HepG2 (cell line): ENCODE results near the gene SEC24A. TPM values are rescaled to one million over a fixed set of nuclear protein-coding genes. Genes with fewer than 3 reads are reported as not detected.

ENCODE experiments used
- CHD2 ChIP-seq: IDR thresholded peaks from 2 replicates; pipeline ENCODE4 v1.6.1; 2011; ENCODE audit warnings: low read depth, low read length, improper control_type of control experiment
- CREM ChIP-seq, 2 experiments: sonication (generic) in 1 of 2; formaldehyde crosslinking in 1 of 2; IDR thresholded peaks; 2 replicates each; pipeline versions ENCODE4 v1.4.0 to v1.6.1; 2016 to 2020; ENCODE audit warnings: antibody characterized with exemption in 1 of 2, mild to moderate bottlenecking in 1 of 2, missing genetic modification reagents in 1 of 2
- DMAP1 ChIP-seq: IDR thresholded peaks from 2 replicates; pipeline ENCODE4 v1.6.1; 2016
- FOXJ3 ChIP-seq: sonication (generic); formaldehyde crosslinking; IDR thresholded peaks from 2 replicates; pipeline ENCODE4 v1.4.0; 2020; ENCODE audit warnings: missing genetic modification reagents, mild to moderate bottlenecking, borderline replicate concordance
- FOXO1 ChIP-seq: sonication (generic); formaldehyde crosslinking; IDR thresholded peaks from 2 replicates; pipeline ENCODE4 v1.4.0; 2020; ENCODE audit warnings: missing genetic modification reagents
- MXD1 ChIP-seq: sonication (generic); formaldehyde crosslinking; IDR thresholded peaks from 2 replicates; pipeline ENCODE4 v1.4.0; 2020; ENCODE audit warnings: mild to moderate bottlenecking, missing genetic modification reagents
- NR0B2 ChIP-seq: sonication (generic); formaldehyde crosslinking; IDR thresholded peaks from 2 replicates; pipeline ENCODE4 v1.4.0; 2020; ENCODE audit warnings: mild to moderate bottlenecking, missing genetic modification reagents
- POLR2AphosphoS5 ChIP-seq: IDR thresholded peaks from 2 replicates; pipeline ENCODE4 v1.6.1; 2012; ENCODE audit warnings: low read depth, low read length
- REXO4 ChIP-seq: sonication (generic); formaldehyde crosslinking; IDR thresholded peaks from 2 replicates; pipeline ENCODE4 v1.8.0; 2022; ENCODE audit warnings: missing genetic modification reagents, mild to moderate bottlenecking, borderline replicate concordance
- SCMH1 ChIP-seq: sonication (generic); formaldehyde crosslinking; IDR thresholded peaks from 2 replicates; pipeline ENCODE4 v1.9.0; 2021; ENCODE audit warnings: missing genetic modification reagents, mild to moderate bottlenecking, borderline replicate concordance
- SRSF1 ChIP-seq: fragments of 200-400 bp; formaldehyde crosslinking; optimal IDR thresholded peaks from 2 replicates; pipeline ENCODE3; 2017; ENCODE audit warnings: mild to moderate bottlenecking, low read depth, low read length, moderate library complexity
- ZBED4 ChIP-seq: sonication (generic); formaldehyde crosslinking; IDR thresholded peaks from 2 replicates; pipeline ENCODE4 v1.4.0; 2020; ENCODE audit warnings: missing genetic modification reagents, borderline replicate concordance
- ZBTB3 ChIP-seq: sonication (generic); formaldehyde crosslinking; IDR thresholded peaks from 2 replicates; pipeline ENCODE4 v1.4.0; 2020; ENCODE audit warnings: low read depth, mild to moderate bottlenecking, moderate library complexity, missing genetic modification reagents, borderline replicate concordance
- ZFAT ChIP-seq: sonication (generic); formaldehyde crosslinking; conservative IDR thresholded peaks from 2 replicates; pipeline ENCODE4 v1.8.1; 2023; ENCODE audit warnings: missing genetic modification reagents, inconsistent platforms
- ZNF263 ChIP-seq: sonication (generic); formaldehyde crosslinking; IDR thresholded peaks from 2 replicates; pipeline ENCODE4 v1.4.0; 2020; ENCODE audit warnings: missing genetic modification reagents
- ZNF512B ChIP-seq: sonication (generic); formaldehyde crosslinking; IDR thresholded peaks from 2 replicates; pipeline ENCODE4 v1.5.1; 2020; ENCODE audit warnings: missing genetic modification reagents, mild to moderate bottlenecking, borderline replicate concordance
- ZNF720 ChIP-seq: sonication (generic); formaldehyde crosslinking; IDR thresholded peaks from 2 replicates; pipeline ENCODE4 v1.4.0; 2020; ENCODE audit warnings: missing genetic modification reagents
- ZNF776 ChIP-seq: sonication (generic); formaldehyde crosslinking; IDR thresholded peaks from 2 replicates; pipeline ENCODE4 v1.4.0; 2020; ENCODE audit warnings: mild to moderate bottlenecking, missing genetic modification reagents
- ZNF781 ChIP-seq: sonication (generic); formaldehyde crosslinking; IDR thresholded peaks from 2 replicates; pipeline ENCODE4 v1.5.1; 2020; ENCODE audit warnings: borderline replicate concordance, mild to moderate bottlenecking, missing genetic modification reagents; ENCODE audit errors: not compliant biosample characterization
- polyA plus RNA-seq, 8 experiments: library from polyadenylated mRNA; depleted of rRNA in 3 of 8; stranded (reverse) in 7 of 8; unstranded in 1 of 8; fragments of >200 nt; fragmentation: Illumina TruSeq in 4 of 8; extraction: Trizol in 4 of 8; gene quantifications; 2 replicates each; pipeline versions ENCODE4 v1.2.1 to v1.2.3, GENCODE V29; 2011 to 2016; ENCODE audit warnings: low read depth in 4 of 8, missing spikeins in 1 of 8, mixed read lengths in 1 of 8; ENCODE audit not compliant: insufficient read depth in 1 of 8
- total RNA-seq, 5 experiments: library from RNA; depleted of rRNA; stranded (reverse); fragments of >200 nt; fragmentation: Illumina TruSeq; extraction: Trizol; gene quantifications; 2 replicates each; pipeline ENCODE4 v1.2.3, GENCODE V29; 2016; ENCODE audit warnings: low read depth in 1 of 5

SEC24A gene
- total and polyA plus RNA-seq, 2 of the 13 experiments (the other 11 are each of a cell fraction or from before 2014, with no cell fraction given), result 30.5 to 56.8 TPM

GRCh38 chr5:134648425-134649162, at the start of gene SEC24A (continued):
- TF ChIP-seq ZNF512B, result no peak
- TF ChIP-seq ZBED4 (CRISPR knock-in tag), result peak; percentile 64
- TF ChIP-seq MXD1 (CRISPR knock-in tag), result peak; percentile 75
- TF ChIP-seq SCMH1 (CRISPR knock-in tag), result no peak
- 0 out of 2 replicates have a peak, but pooled peaks have one; percentile 55 for TF ChIP-seq ZNF720 (CRISPR knock-in tag)
- TF ChIP-seq CREM (IDR thresholded peaks at IDR 0.05), result peak; percentile 71
- no peak for TF ChIP-seq CREM (CRISPR knock-in tag; IDR thresholded peaks at IDR 0.05)
- TF ChIP-seq REXO4 (CRISPR knock-in tag), result no peak; the same call in 1 of the 2 replicates
- TF ChIP-seq ZNF263 (CRISPR knock-in tag), result peak; percentile 13
- TF ChIP-seq SRSF1, result no peak
- no peak for TF ChIP-seq ZFAT (CRISPR knock-in tag)
- peak; percentile 69 for TF ChIP-seq ZNF781
- peak; percentile 77; the same call in 1 of the 2 replicates for TF ChIP-seq ZNF776 (CRISPR knock-in tag)
- peak; percentile 65; the same call in 1 of the 2 replicates for TF ChIP-seq FOXO1 (CRISPR knock-in tag)
- TF ChIP-seq ZBTB3, result 0 out of 2 replicates have a peak, but pooled peaks have one; percentile 29
- peak; percentile 94 for TF ChIP-seq NR0B2 (CRISPR knock-in tag)
- TF ChIP-seq CHD2, result peak; percentile 45; the same call in 1 of the 2 replicates
- TF ChIP-seq POLR2AphosphoS5, result peak; percentile 78
- TF ChIP-seq FOXJ3 (CRISPR knock-in tag), result no peak
- TF ChIP-seq DMAP1, result peak; percentile 99
